Testis (tissue), 2 donors: ENCODE data around the gene UBQLN4.

Experiments used
- CTCF ChIP-seq, 3 experiments: fragments of 450-650 bp in 2 of 3; fragments of 200-600 bp in 1 of 3; sonication (generic) in 1 of 3; IDR thresholded peaks; one replicate each; pipeline ENCODE4 v1.5.1; 2016 to 2019; ENCODE audit warnings: antibody characterized with exemption in 3 of 3, mild to moderate bottlenecking in 2 of 3, moderate library complexity in 1 of 3
- POLR2A ChIP-seq: fragments of 450-650 bp; IDR thresholded peaks from one replicate; pipeline ENCODE4 v1.6.1; 2017; ENCODE audit warnings: antibody characterized with exemption, mild to moderate bottlenecking, moderate library complexity

- TF ChIP-seq CTCF (IDR thresholded peaks at IDR 0.05) (no peak), POLR2A (no peak)
These were observed 38.8 kb downstream of the UBQLN4 start for GRCh38 chr1:156014829-156015228.
